SH-SY5Y (cell line): ENCODE results near the gene ROR1.

ENCODE experiments used
- GATA2 ChIP-seq: IDR thresholded peaks from 2 replicates; pipeline ENCODE4 v1.6.1; 2011; ENCODE audit warnings: mild to moderate bottlenecking, low read depth, low read length
- GATA3 ChIP-seq: IDR thresholded peaks from 2 replicates; pipeline ENCODE4 v1.6.1; 2011; ENCODE audit warnings: low read depth, mild to moderate bottlenecking, low read length, moderate library complexity

The ROR1 gene

GRCh38 chr1:63937461-63938022 is 163.7 kb downstream of the ROR1 start:
- no peak for TF ChIP-seq GATA3
- no peak for TF ChIP-seq GATA2

DNA sequence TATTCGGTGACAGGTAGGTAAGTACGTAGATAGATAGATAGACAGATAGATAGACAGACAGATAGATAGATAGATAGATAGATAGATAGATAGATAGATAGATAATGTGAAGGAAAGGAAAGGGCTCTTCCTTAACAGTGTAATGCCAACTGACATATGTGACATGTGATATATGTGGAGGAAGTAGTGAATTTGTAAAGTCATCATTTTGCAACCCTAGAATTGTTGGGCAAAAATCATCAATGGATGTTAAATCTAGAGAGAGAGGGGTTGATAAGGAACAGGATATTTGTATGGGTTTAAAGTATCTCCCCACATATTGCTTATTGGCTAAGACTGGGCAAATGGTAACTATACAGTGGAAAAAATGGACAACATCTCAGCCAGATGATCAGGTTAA is 166.6 kb downstream of the ROR1 start:
- TF ChIP-seq GATA2 (no peak), GATA3 (no peak)

GRCh38 chr1:63943393-63943792 is 169.6 kb downstream of the ROR1 start:
- TF ChIP-seq GATA3 (no peak), GATA2 (no peak)

DNA sequence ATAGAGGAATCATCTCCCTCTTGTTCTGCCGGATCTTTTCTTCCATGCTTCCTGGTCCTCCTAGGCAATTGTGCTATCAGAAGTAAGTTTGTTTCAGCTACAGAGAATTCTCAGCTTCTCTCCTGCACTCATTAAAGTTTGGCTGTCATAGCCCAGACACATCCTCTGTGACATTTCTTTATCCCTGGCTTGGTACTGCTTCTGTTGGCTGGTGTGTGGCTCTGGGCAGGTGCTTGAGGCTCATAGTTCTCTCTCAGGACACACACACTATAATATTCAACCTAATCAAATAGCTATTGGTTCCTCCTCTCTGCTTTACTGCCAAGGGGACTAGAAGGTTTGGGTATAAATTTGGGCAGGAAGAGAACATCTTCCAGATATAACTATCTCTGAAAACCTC is 172.1 kb downstream of the ROR1 start:
- no peak for TF ChIP-seq GATA3
- TF ChIP-seq GATA2, result no peak

DNA sequence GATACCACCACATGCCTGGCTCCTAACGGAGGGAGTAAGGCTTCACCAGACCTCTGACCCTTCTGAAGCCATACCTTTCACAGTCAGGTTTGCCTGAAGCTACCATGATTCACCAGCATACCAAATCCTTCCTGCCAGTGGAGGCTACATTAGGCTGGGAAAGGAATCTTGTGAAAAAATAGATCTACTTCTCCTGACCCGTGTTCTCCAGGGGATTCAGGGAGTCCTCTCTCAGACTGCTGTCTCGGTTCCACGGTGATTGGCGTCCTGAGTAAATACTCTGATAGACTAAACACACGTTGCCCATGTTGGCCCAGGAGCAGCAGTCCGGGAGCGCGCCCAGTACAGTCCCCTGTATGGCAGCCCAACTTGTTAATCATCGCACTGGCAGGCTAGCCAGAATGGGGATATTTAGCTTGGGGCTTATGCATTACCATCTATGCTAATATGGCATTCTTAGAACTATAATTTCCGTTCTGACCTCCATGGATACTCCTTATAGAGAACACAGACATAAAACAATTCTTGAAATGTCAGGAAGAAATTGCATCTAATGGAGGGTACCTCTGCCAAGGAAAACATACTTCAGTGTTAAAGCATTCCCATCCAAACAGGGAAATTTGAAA is 173.2 kb downstream of the ROR1 start:
- no peak for TF ChIP-seq GATA2
- TF ChIP-seq GATA3, result no peak

- TF ChIP-seq GATA3 (no peak), GATA2 (no peak)
Observed at GRCh38 chr1:63947904-63948303, 174.1 kb downstream of the ROR1 start.

GRCh38 chr1:63950023-63950422 is 176.2 kb downstream of the ROR1 start:
- TF ChIP-seq GATA3 (no peak), GATA2 (no peak)

- TF ChIP-seq GATA2 (no peak), GATA3 (no peak)
Observed at GRCh38 chr1:63951059-63951946, 177.5 kb downstream of the ROR1 start.

DNA sequence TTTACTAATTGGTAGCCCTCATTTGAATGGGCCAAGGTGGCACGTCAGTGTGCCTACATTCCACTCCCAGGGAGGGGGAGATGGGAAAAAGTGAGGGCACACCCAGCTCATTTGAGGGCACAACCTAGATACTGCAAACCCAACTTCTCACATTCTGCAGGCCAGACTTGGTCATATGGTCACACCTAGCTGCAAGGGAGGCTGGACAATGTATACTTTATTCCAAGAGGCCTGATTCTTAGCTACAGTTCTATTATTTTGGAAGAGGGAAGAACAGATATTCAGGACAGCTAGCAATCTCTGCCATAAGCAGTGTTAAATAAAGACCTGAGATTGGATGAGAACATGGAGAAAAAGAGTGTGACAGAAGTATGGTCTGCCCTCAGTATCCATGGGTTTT is 180.4 kb downstream of the ROR1 start:
- no peak for TF ChIP-seq GATA3
- no peak for TF ChIP-seq GATA2

DNA sequence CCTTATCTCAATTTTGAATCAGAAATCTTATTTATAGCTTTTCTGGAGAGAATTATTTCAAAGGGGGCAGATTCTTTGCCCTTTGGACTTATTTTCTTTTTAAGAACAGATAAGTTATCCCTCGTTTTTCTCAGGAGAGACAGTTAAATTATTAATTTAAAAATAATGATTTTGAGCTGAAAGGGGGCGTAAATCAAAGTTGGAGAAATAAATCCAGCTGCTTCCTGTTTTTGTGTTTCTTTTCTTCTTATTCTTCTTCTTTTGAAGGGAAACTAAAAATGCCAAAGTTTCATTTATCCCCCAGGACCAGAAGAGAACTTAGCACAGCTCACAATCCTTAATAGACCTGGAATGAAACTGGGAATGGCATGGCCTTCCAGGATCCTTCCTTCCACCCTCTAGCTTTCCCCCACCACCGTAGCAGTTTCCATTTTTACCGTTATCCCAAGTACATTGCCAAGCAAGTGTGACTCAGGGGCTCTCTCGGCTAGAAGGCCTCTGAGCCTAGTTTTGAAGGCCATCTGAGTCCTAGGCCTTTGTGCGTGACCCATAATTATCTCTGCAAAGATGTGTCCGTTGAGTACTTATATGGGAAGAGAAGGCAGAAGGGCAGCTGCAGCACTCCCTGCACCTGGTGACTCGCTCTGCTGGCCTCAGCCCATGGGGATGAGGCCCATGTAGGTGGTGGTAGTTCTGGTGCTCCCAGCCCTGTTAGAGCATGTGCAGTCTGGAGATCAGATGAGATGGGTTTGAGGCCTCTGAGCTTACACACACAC is 181.7 kb downstream of the ROR1 start:
- TF ChIP-seq GATA3 (no peak), GATA2 (no peak)

DNA sequence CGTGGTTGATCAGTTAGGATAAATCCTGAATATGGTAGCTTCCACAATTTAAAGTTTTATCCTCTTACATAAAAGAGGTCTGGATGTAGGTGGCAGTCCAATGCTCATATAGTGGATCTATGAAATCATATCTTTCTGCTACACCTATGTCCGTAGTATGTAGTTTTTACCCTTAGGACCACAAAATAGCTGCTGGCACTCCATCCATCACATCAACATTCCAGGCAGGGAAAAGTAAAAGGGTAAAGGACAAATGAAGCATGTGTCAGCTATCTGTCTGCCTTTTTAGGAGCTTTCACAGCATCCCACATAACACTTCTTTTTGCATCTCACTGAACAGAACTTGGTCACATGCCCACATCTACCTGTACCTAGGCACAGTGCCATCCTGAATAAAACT is 184.7 kb downstream of the ROR1 start:
- no peak for TF ChIP-seq GATA2
- TF ChIP-seq GATA3, result no peak

DNA sequence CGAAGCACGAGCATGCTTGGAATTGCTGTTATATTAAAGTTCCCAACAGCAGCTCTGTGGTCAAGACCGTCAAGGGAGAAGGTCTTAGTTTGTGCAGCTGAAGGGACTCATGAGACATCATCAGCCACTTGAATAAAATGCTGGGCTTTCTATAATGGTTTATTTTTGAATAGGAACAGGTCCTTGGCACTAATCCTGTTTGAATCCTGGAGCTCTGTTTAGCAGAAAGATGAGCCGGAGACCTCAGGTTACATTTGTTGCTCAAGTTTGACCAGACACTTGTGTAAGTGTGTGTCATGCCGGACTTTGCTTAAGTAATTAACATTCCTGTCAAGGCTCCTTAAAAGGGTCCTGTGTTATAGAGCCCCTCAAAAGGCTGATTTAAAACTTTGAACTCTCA is 186.5 kb downstream of the ROR1 start:
- no peak for TF ChIP-seq GATA3
- no peak for TF ChIP-seq GATA2

DNA sequence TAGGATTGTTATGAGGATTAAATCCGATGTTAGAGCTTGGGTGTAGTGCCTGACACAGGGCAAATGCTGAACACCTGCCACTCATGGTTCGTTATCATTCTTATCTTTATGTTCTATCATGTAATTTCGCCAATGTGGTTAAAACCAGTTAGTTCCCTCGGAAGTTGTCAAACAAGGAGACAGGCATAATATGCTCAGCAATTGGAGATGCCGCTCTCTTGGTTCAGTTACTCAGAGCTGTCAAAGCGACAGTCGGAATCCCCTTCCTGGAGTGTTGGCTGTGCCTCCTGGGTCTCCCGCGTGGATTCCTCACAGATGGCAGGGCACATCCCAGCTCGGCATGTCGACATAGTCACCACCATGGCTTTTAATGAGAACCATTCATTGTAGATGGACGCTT is 192.2 kb downstream of the ROR1 start:
- no peak for TF ChIP-seq GATA2

DNA sequence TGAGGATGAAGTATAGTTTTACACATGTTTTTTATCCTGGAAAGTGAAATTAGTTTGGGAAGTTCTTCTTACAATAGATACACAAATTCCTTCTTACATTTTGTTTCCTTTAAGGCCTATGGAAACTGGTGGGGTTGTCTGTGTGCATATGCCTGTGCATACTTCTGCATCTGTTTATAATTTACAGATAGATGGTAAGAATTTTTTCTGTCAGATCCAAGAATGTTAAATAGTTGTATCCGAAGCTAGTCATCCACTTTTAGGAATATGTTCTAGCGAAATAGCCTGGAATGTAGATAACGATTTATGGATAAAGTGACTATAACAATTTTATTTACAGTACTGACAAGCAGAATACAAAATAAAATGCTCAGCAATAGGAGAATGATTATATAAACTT is 194.1 kb downstream of the ROR1 start:
- TF ChIP-seq GATA3, result no peak
- no peak for TF ChIP-seq GATA2
